Mucosa of gallbladder (tissue), 1 donor: ENCODE results near the gene SNTG2. TPM values are rescaled to one million over a fixed set of nuclear protein-coding genes. Genes with fewer than 3 reads are reported as not detected.

ENCODE experiments used
- DNase-seq: peaks from one replicate; pipeline ENCODE4 v3.0.0-alpha.2; 2020; ENCODE audit warnings: low spot score
- total RNA-seq: library from RNA; stranded (reverse); gene quantifications from one replicate; pipeline ENCODE4 v1.2.1, GENCODE V29; 2021
- donor health status: DM: no; HTN: no; CAD: no.

The SNTG2 gene
- total RNA-seq, 1 donor from 2014 or later, result 2.0 TPM

- DNase-seq, result no peak
These were observed 358.9 kb downstream of the SNTG2 start for GRCh38 chr2:1309507-1309906.

GRCh38 chr2:1310202-1310601 lies 359.6 kb downstream of the SNTG2 start:
- no peak for DNase-seq

- DNase-seq, result no peak
These were observed 360.2 kb downstream of the SNTG2 start for GRCh38 chr2:1310866-1311265.

- DNase-seq, result no peak
These were observed 362.7 kb downstream of the SNTG2 start for GRCh38 chr2:1313240-1313924.

GRCh38 chr2:1314254-1314653 lies 363.6 kb downstream of the SNTG2 start:
- no peak for DNase-seq

GRCh38 chr2:1318366-1319009 lies 367.8 kb downstream of the SNTG2 start:
- DNase-seq, result no peak

- DNase-seq, result no peak
These were observed 368.7 kb downstream of the SNTG2 start for GRCh38 chr2:1319393-1319792.

GRCh38 chr2:1321321-1321720 lies 370.7 kb downstream of the SNTG2 start:
- DNase-seq, result no peak

GRCh38 chr2:1324884-1325283 lies 374.2 kb downstream of the SNTG2 start:
- no peak for DNase-seq

GRCh38 chr2:1328684-1329083 lies 378.0 kb downstream of the SNTG2 start:
- DNase-seq, result no peak

GRCh38 chr2:1339388-1340140 lies 388.9 kb downstream of the SNTG2 start:
- DNase-seq, result no peak

GRCh38 chr2:1340141-1340512 lies 389.5 kb downstream of the SNTG2 start:
- no peak for DNase-seq

- DNase-seq, result no peak
These were observed 390.9 kb downstream of the SNTG2 start for GRCh38 chr2:1341404-1342120.

- no peak for DNase-seq
These were observed 398.1 kb downstream of the SNTG2 start for GRCh38 chr2:1348789-1349188.

GRCh38 chr2:1350111-1350510 lies 399.5 kb downstream of the SNTG2 start:
- DNase-seq, result no peak

- no peak for DNase-seq
These were observed 402.5 kb downstream of the SNTG2 start for GRCh38 chr2:1353124-1353523.

- DNase-seq, result no peak
These were observed 402.9 kb downstream of the SNTG2 start for GRCh38 chr2:1353543-1353942.

GRCh38 chr2:1360144-1360543 lies 409.5 kb downstream of the SNTG2 start:
- no peak for DNase-seq

GRCh38 chr2:1360557-1361250 lies 410.1 kb downstream of the SNTG2 start:
- DNase-seq, result no peak

GRCh38 chr2:1363367-1363766 lies 412.7 kb downstream of the SNTG2 start:
- no peak for DNase-seq

- DNase-seq, result peak; percentile 45
These were observed 416.0 kb downstream of the SNTG2 start for GRCh38 chr2:1366546-1367134.
